OCI-LY1 (cell line): Measurements from ENCODE around the gene U2SURP.

Source experiments
- H2AFZ ChIP-seq: fragments of 200-600 bp; sonication (generic), shearing (Covaris generic); 2 replicates; pipeline ENCODE4 v1.6.0; 2014; ENCODE audit warnings: antibody characterized with exemption, mild to moderate bottlenecking, low read length
- H3F3A ChIP-seq: fragments of 200-600 bp; sonication (generic), shearing (Covaris generic); 2 replicates; pipeline ENCODE4 v1.6.0; 2014; ENCODE audit warnings: mild to moderate bottlenecking, antibody characterized with exemption, low read length, moderate library complexity; ENCODE audit not compliant: insufficient read depth
- H3K27ac ChIP-seq: fragments of 200-600 bp; sonication (generic); 2 replicates; pipeline ENCODE4 v1.5.1; 2014; ENCODE audit warnings: low read length, mixed run types, mild to moderate bottlenecking, low read depth; ENCODE audit not compliant: poor library complexity, severe bottlenecking
- H3K27me3 ChIP-seq: fragments of 200-600 bp; sonication (generic); 2 replicates; pipeline ENCODE4 v1.6.0; 2014; ENCODE audit warnings: antibody characterized with exemption, mild to moderate bottlenecking, low read length, moderate library complexity; ENCODE audit not compliant: insufficient read depth
- H3K36me3 ChIP-seq: fragments of 200-600 bp; sonication (generic); 2 replicates; pipeline ENCODE4 v1.6.1; 2014; ENCODE audit warnings: mild to moderate bottlenecking, antibody characterized with exemption, low read length, moderate library complexity, mixed read lengths; ENCODE audit not compliant: insufficient read depth
- H3K4me1 ChIP-seq: fragments of 200-600 bp; sonication (generic); 2 replicates; pipeline ENCODE4 v1.5.1; 2014; ENCODE audit warnings: mild to moderate bottlenecking, low read length, moderate library complexity; ENCODE audit not compliant: insufficient read depth, severe bottlenecking
- H3K4me2 ChIP-seq: fragments of 200-600 bp; sonication (generic), shearing (Covaris generic); 2 replicates; pipeline ENCODE4 v1.6.1; 2014; ENCODE audit warnings: low read length
- H3K4me3 ChIP-seq: fragments of 200-600 bp; sonication (generic); 2 replicates; pipeline ENCODE4 v1.5.1; 2014; ENCODE audit warnings: low read length, low read depth, mild to moderate bottlenecking, mixed read lengths; ENCODE audit not compliant: poor library complexity, severe bottlenecking
- H3K79me2 ChIP-seq: fragments of 200-600 bp; shearing (Covaris generic); 2 replicates; pipeline ENCODE4 v1.6.1; 2016; ENCODE audit warnings: mixed run types, low read length, mixed read lengths; ENCODE audit not compliant: insufficient read depth
- H3K9ac ChIP-seq: fragments of 200-600 bp; sonication (generic), shearing (Covaris generic); 2 replicates; pipeline ENCODE4 v1.6.1; 2014; ENCODE audit warnings: mild to moderate bottlenecking, low read length, mixed read lengths
- H3K9me2 ChIP-seq: fragments of 200-600 bp; sonication (generic), shearing (Covaris generic); 2 replicates; pipeline ENCODE4 v1.6.1; 2014; ENCODE audit warnings: low read depth, mild to moderate bottlenecking, low read length, mixed read lengths
- H3K9me3 ChIP-seq: fragments of 200-600 bp; shearing (Covaris generic); 2 replicates; pipeline ENCODE4 v1.6.1; 2014; ENCODE audit warnings: low read length, mixed read lengths
- H4K20me1 ChIP-seq: fragments of 200-600 bp; sonication (generic), shearing (Covaris generic); 2 replicates; pipeline ENCODE4 v1.6.0; 2016; ENCODE audit warnings: mild to moderate bottlenecking, low read length; ENCODE audit not compliant: insufficient read depth
- CTCF ChIP-seq: fragments of 200-600 bp; sonication (generic), shearing (Covaris generic); IDR thresholded peaks from 2 replicates; pipeline ENCODE4 v1.5.1; 2017; ENCODE audit warnings: mild to moderate bottlenecking, antibody characterized with exemption, low read length, moderate library complexity, mixed read lengths
- EZH2 ChIP-seq: fragments of 200-600 bp; sonication (generic), shearing (Covaris generic); IDR thresholded peaks from 2 replicates; pipeline ENCODE4 v1.8.0; 2017; ENCODE audit warnings: borderline replicate concordance, mixed run types, mild to moderate bottlenecking, antibody characterized with exemption, low read length, moderate library complexity, mixed read lengths

U2SURP gene

GRCh38 chr3:142972092-142972753 is 29.1 kb upstream of the U2SURP start:
- Histone ChIP-seq H3K27ac (no peak overlapping the region), H3K79me2 (no peaks in the 10 kb centered on the region), H3K9ac (no peak overlapping the region), H4K20me1 (no peaks in the 10 kb centered on the region), H3K4me3 (no peak overlapping the region), H3K4me1 (no peaks in the 10 kb centered on the region), H3K9me2 (no peaks in the 10 kb centered on the region), H3K9me3 (no peaks in the 10 kb centered on the region), H3F3A (no peaks in the 10 kb centered on the region), H3K4me2 (no peak overlapping the region), H3K36me3 (no peaks in the 10 kb centered on the region), H3K27me3 (peaks cover 3% of the 10 kb centered on the region; the same call in 1 of the 2 replicates), H2AFZ (no peak overlapping the region)
- TF ChIP-seq EZH2 (no peak), CTCF (no peak)

GRCh38 chr3:142973217-142974009 is 28.0 kb upstream of the U2SURP start:
- no peaks in the 10 kb centered on the region for H3K79me2 ChIP-seq
- no peaks in the 10 kb centered on the region for H3F3A ChIP-seq
- H3K9ac ChIP-seq: no peak overlapping the region
- no peak overlapping the region for H2AFZ ChIP-seq
- no peak overlapping the region for H3K27ac ChIP-seq
- no peaks in the 10 kb centered on the region for H3K9me3 ChIP-seq
- H4K20me1 ChIP-seq: no peaks in the 10 kb centered on the region
- no peaks in the 10 kb centered on the region for H3K36me3 ChIP-seq
- no peaks in the 10 kb centered on the region for H3K9me2 ChIP-seq
- no peak overlapping the region for H3K4me2 ChIP-seq
- no peak for TF ChIP-seq CTCF
- TF ChIP-seq EZH2: no peak
- peaks cover 3% of the 10 kb centered on the region; the same call in 1 of the 2 replicates for H3K27me3 ChIP-seq
- no peaks in the 10 kb centered on the region for H3K4me1 ChIP-seq
- no peak overlapping the region for H3K4me3 ChIP-seq

- no peaks in the 10 kb centered on the region for H3K9me2 ChIP-seq
- H3K27me3 ChIP-seq: peaks cover 3% of the 10 kb centered on the region; the same call in 1 of the 2 replicates
- no peaks in the 10 kb centered on the region for H4K20me1 ChIP-seq
- no peaks in the 10 kb centered on the region for H3F3A ChIP-seq
- no peak for TF ChIP-seq EZH2
- peak; percentile 39; the same call in 1 of the 2 replicates for TF ChIP-seq CTCF
- H3K79me2 ChIP-seq: no peaks in the 10 kb centered on the region
- no peak overlapping the region for H3K27ac ChIP-seq
- H3K9me3 ChIP-seq: no peaks in the 10 kb centered on the region
- H3K4me2 ChIP-seq: no peak overlapping the region
- no peaks in the 10 kb centered on the region for H3K36me3 ChIP-seq
- no peak overlapping the region for H2AFZ ChIP-seq
- no peak overlapping the region for H3K4me3 ChIP-seq
- H3K4me1 ChIP-seq: no peaks in the 10 kb centered on the region
- H3K9ac ChIP-seq: no peak overlapping the region
Measured at GRCh38 chr3:142975316-142975995, 25.9 kb upstream of the U2SURP start.
